Activated gamma-delta T cell treated with anti-CD3 and anti-CD28 coated beads, Interleukin-2, amount 50 U/mL, for 16 hours (primary cell): ENCODE data around the gene NCKAP5.
"Not testable (repeated sequence)": the region's sequence is repeated elsewhere in the genome, so short reads cannot be mapped to it uniquely, and the experiment has no call there.

Source experiments
- DNase-seq: peaks from one replicate; pipeline ENCODE4 v3.0.0-alpha.2; 2020; ENCODE audit warnings: low read depth

NCKAP5 gene

DNA sequence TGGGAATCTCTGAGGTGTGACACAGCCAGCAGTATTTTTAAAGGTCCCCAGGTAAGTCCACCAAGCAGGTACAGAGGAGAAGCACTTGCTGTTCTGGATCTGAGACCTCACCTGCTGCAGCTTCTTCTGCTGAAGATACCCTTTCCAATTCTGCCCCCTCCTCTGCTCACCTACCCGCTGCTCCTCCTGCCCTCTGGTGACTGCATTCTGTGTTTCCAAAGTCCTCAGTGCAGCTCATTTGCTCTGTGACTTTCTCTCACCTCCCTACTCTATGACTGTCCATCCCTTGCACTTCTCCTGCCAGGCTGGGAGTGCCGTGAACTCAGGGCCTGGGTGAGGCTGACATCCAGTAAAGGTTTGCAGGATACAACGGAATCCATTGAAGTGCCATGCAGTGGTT is 693.1 kb downstream of the NCKAP5 start:
- no peak for DNase-seq

- no peak for DNase-seq
These were observed 694.5 kb downstream of the NCKAP5 start for GRCh38 chr2:132873738-132874137.

- no peak for DNase-seq
These were observed 696.4 kb downstream of the NCKAP5 start for GRCh38 chr2:132871831-132872230.

GRCh38 chr2:132863961-132864360 is 704.3 kb downstream of the NCKAP5 start:
- no peak for DNase-seq

DNA sequence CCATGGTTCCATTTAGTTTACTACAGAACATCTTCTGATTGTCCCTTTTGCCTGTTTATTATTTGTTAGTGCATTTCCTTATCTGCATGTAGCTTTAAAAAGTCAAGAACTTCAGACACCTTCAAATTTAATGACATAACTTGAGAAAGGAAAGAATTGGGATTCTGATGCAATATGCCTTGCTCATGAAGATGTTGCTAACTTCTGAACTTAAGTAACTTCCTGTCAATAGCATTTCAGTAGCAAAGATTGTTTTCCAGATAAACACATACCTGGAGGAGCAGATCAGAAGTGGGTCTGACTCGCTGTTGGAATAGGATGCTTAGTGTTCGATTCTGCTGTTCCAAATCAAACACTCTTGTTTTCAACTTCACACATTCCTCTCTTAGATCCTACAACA is 708.0 kb downstream of the NCKAP5 start:
- DNase-seq, result no peak

DNA sequence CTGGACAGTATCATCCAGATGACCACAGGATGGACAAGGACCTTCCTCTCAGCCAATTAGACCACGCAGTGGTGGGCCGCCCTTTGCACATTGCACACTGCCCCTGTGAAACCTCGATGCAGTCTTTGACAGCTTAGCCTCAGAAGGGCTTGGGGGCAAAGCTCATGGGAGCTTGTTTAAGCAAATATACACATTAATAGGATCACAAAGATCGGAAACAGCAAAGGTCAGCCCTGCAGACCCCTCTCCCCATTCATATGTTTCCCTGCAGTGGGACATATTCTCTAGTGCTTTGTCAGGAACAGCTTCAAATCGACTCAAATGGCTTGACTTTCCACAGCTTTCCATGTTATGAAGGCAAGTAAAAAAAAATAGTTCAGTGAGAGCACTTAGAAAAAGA is 708.7 kb downstream of the NCKAP5 start:
- no peak for DNase-seq

GRCh38 chr2:132857319-132857718 is 710.9 kb downstream of the NCKAP5 start:
- DNase-seq, result no peak

DNA sequence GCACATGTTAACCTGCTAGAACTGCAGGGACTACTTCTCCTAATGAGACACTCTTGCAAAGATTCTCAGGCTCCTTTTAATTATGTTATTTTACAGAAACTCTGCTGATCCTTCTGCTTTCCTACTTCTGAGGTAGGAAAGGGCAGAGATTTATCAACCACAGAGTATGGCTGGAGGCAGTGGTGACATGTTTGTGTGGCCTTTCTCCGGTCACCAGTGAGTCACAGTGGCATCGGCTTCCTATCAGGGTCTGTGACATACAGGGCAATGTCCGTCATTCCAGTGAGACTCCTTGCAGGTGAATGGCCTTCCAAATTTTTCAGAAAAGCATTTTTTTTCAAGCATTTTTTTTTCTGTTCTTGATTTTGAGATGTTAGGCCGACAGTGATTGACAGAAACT is 717.6 kb downstream of the NCKAP5 start:
- no peak for DNase-seq

GRCh38 chr2:132849118-132849517 is 719.1 kb downstream of the NCKAP5 start:
- DNase-seq, result no peak

DNA sequence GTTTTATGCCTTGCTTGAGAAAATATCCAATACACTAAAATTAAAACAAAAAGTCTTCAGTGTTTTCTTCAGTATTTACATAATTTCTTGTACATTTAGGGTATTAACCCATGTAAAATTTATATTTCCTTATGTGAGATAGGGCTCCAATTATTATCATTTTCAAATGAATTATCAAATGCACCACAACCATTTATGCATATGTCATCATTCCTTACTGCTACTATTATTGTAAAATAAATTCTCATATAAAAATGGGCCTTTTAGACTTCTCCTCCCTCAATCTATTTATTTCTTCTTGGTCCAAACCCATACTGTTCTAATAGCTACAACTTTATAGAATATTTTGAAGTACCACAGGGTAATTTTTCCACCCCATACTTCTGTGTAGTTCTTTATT is 722.9 kb downstream of the NCKAP5 start:
- no peak for DNase-seq

GRCh38 chr2:132844585-132844984 is 723.7 kb downstream of the NCKAP5 start:
- DNase-seq, result no peak

GRCh38 chr2:132837769-132838168 is 730.5 kb downstream of the NCKAP5 start:
- no peak for DNase-seq

DNA sequence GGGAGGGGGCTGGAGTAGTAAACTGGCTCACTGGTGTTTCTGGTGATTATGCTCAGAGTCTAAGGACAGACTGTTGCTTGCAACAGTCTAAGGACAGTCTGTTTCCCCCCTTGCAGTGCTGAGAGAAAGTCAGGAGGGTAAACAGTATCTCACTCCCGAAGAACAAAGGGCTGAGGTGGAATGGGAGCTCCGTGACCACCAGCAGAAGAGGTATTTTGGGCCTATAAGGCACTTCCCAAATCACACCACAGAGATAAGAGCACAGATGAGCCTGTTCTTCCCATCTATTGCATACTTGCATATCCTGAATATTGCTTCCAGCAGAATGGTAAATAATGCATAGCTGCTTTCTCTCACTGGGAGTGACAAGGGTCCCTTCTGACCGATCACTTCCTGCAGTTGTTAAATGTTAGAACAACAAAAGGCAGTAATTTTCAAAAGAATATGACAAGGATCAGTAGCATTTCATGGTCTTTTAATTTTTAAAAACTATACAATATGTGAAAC is 737.9 kb downstream of the NCKAP5 start:
- no peak for DNase-seq

DNA sequence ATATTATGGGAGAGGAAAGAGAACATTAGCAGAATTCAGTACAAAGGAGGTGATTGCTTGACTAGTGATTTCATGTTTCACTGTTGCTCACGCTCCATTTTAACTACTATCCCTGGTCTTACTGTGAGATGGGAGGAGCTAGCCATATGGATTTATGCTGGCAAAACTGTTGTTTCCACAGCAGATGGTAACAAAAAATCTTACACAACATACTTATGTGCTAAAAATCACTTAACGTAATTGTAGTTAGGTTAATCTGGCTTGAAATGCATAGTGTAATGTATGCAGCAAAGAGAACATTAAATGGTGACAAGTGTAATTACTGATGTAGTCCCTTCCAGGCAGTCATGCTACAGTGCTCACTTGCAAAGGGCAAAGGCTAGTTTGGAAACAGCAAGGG is 742.7 kb downstream of the NCKAP5 start:
- no peak for DNase-seq

GRCh38 chr2:132824716-132825115 is 743.5 kb downstream of the NCKAP5 start:
- no peak for DNase-seq

GRCh38 chr2:132816234-132816633 is 752.0 kb downstream of the NCKAP5 start:
- DNase-seq, result no peak

- DNase-seq, result no peak
These were observed 752.7 kb downstream of the NCKAP5 start for GRCh38 chr2:132815516-132815915.

DNA sequence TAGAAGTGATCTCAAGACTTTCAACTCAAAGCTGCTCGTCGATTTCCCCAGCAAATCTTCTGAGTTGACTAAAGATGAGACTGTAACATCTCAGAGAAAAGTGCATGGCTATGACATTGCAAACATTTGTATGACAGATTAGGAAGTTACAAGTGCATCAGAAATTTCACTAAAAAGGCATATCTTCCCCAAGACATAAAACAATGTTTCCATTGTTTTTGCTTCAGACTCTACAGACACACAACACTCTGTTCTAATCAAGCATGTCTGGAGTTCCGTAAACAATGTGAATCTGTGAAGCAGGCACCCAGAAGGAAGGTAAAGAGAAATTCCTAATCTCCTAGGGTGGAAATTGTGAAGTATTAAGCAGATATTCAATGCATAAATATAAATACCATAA is 753.6 kb downstream of the NCKAP5 start:
- DNase-seq, result no peak

DNA sequence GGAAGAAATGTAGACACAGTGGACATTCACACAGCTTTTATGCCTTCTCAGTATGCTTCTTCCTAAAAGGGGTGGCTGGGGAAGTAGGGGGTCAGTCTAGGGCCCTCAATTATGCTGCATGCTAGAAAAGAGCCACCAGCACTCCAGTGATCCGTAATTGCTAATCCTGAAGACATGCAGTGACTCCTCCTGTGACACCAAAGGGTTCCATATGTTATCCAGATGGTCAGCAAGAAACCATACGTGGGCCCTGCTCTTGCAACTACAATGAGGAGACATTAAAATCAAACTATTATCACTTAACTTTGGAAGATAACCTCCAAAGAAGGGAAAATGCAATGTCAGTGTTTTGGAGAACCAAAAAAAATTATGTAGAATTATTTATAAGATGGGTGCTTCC is 754.8 kb downstream of the NCKAP5 start:
- no peak for DNase-seq

- no peak for DNase-seq
These were observed 756.9 kb downstream of the NCKAP5 start for GRCh38 chr2:132811148-132811915.

DNA sequence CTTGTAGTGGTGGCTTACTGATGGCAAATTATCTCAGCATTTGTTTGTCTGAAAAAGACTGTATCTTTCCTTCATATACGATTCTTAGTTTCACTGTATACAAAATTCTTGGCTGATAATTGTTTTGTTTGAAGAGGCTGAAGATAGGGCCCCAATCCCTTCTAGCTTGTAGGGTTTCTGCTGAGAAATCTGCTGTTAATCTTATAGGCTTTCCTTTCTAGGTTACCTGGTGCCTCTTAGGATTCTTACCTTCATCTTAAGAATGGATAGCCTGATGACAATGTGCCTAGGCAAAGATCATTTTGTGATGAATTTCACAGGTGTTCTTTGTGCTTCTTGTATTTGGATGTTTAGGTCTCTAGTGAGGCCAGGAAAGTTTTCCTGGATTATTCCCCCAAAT is 758.3 kb downstream of the NCKAP5 start:
- DNase-seq, result not testable (repeated sequence)

DNA sequence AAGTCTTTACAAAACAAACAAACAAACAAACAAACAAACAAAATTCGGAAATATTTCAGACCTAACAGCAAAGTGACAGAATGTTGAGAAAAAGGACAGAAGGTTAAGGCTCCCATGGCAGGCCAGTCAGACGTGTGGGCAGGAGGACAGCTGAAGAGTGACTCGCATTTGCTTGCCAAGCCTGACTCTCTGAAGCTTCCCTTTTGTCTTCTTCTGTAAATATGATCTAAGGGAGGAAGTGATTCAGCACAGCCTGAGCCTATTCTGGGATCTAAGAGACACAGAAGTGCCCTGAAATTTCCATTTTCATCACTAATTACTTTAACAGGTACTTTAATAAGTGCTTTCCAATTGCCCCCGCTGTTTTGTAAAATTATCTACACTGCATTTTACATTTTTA is 764.2 kb downstream of the NCKAP5 start:
- no peak for DNase-seq

DNA sequence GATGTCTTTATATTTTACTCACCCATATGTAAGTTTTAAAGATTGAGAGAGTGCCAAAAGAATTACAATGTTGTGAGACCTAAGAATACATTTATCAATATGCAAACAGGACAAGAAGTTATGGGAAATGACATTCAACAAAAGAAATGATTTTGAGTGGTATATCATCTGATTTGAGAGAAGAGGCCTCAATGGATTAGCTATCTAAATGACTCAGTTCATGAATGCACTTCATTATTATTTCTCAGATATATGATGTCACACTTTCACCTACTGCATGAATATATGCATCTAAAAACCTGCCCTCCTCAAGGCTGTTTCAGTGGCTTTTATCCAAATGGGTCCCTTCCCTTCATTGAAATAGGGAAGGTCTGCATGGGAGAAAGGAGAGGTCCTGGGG is 769.9 kb downstream of the NCKAP5 start:
- no peak for DNase-seq

DNA sequence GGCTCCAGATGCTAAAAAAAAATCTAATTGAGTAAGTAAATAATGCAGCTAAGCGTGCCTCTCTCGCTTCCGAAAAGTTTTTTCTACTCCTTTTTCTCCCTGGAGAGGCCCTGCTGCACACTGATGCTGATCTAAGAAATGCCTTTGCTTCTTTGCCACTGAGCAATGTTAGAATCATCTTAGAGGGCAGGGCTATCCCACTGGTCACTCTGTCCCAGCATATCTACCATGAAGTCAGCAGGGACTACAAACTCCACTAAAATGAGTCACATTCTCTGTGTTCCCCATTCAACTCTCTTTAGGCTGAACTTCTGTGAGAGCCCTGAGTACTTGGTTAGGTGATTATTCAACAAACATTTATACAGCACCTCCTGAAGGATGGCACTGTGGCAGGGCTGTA is 770.7 kb downstream of the NCKAP5 start:
- DNase-seq, result no peak
